Measurements from ENCODE around the gene OSCP1. TPM values are rescaled to one million over a fixed set of nuclear protein-coding genes. Genes with fewer than 3 reads are reported as not detected.

The OSCP1 gene
- total and polyA plus RNA-seq, 2 donors (not counting 1 experiment from before 2014, with no cell fraction given): 0.16 to 0.94 TPM

- DNase-seq (peak; percentile 62), ATAC-seq (ENCODE audit: low read depth) (peak; percentile 62)
- Histone ChIP-seq H3K36me3 (replicated peaks in 1 of 2; ENCODE audit: control extremely low read depth in 1 of 2, control insufficient read depth in 1 of 2, extremely low read depth in 1 of 2, insufficient read depth in 2 of 2, low read length in 1 of 2) (no peaks in the 10 kb centered on the region), H3K9ac (ENCODE audit: low read length) (peak overlapping the region; percentile 49), H4K20me1 (ENCODE audit: control insufficient read depth, insufficient read depth, low read length, poor library complexity, severe bottlenecking) (no peaks in the 10 kb centered on the region), H3K4me1 (ENCODE audit: control insufficient read depth in 2 of 2, insufficient read depth in 2 of 2, low read length in 2 of 2) (peaks cover 23 to 36% of the 10 kb centered on the region in 2 donors), H2AFZ (ENCODE audit: insufficient read depth, low read depth, low read length, poor library complexity, severe bottlenecking) (peak overlapping the region; percentile 50), H3K9me3 (ENCODE audit: control extremely low read depth in 1 of 3, control insufficient read depth in 2 of 3, insufficient read depth in 1 of 3, low read length in 2 of 3) (no peaks in the 10 kb centered on the region), H3K27me3 (replicated peaks in 1 of 4; ENCODE audit: control extremely low read depth in 1 of 4, control insufficient read depth in 3 of 4, insufficient read depth in 4 of 4, low read length in 3 of 4) (peaks cover 0 to 2% (median 0%) of the 10 kb centered on the region in 4 experiments), H3K4me3 (ENCODE audit: control extremely low read depth in 1 of 5, extremely low read depth in 1 of 5, insufficient read depth in 1 of 5, low read depth in 2 of 5, low read length in 4 of 5) (peak overlapping the region in 2 of 5 experiments; percentile 20 to 33), H3K27ac (ENCODE audit: low read length in 2 of 2) (peak overlapping the region; percentile 39 to 65), H3K4me2 (replicated peaks; ENCODE audit: low read depth, low read length, poor library complexity, severe bottlenecking) (peak overlapping the region; percentile 61), H3K79me2 (ENCODE audit: control insufficient read depth, insufficient read depth, low read length) (no peaks in the 10 kb centered on the region)
- no peaks in the 10 kb centered on the region for H3K9me3 Mint-ChIP-seq (ENCODE audit: insufficient read depth)
- WGBS (ENCODE audit: insufficient coverage): 66% methylated on average over 13 of the region's 17 CpGs
- CTCF ChIA-PET: interaction anchor here (0.6 kb wide), 2 partner anchors 22 to 149 kb away, joined by 3 read pairs; partner anchors contain the start of gene MRPS15
- H3K4me1 Mint-ChIP-seq: peaks cover 24% of the 10 kb centered on the region
- intact Hi-C loops (cut with micrococcal nuclease): no loop called here
- no peaks in the 10 kb centered on the region for H3K27me3 Mint-ChIP-seq
- no peak for TF ChIP-seq CTCF (IDR thresholded peaks at IDR 0.05)
- TF ChIP-seq EZH2 (IDR thresholded peaks at IDR 0.05; ENCODE audit: borderline replicate concordance, insufficient read depth, low read depth, low read length, poor library complexity, severe bottlenecking): no peak
- H3K27ac Mint-ChIP-seq: peak overlapping the region; percentile 34
- POLR2A ChIA-PET: interaction anchor here (0.7 to 0.9 kb wide), 2 partner anchors 10 to 36 kb away, joined by 3 read pairs; partner anchors contain the start of gene OSCP1
- H3K4me3 Mint-ChIP-seq: peak overlapping the region; percentile 64
Observed at GRCh38 chr1:36486439-36487335, 36.4 kb upstream of the OSCP1 start.

GRCh38 chr1:36486093-36486438 is 35.8 kb upstream of the OSCP1 start:
- no peak overlapping the region for H2AFZ ChIP-seq (ENCODE audit: insufficient read depth, low read depth, low read length, poor library complexity, severe bottlenecking)
- ChIA-PET POLR2A (interaction anchor here (0.9 kb wide), 1 partner anchor 36 kb away, joined by 3 read pairs; the partner anchor contains the start of gene OSCP1), CTCF (interaction anchor here (0.6 kb wide), 2 partner anchors 22 to 149 kb away, joined by 3 read pairs; partner anchors contain the start of gene MRPS15)
- peaks cover 0 to 2% (median 0%) of the 10 kb centered on the region in 3 donors for H3K9me3 ChIP-seq (ENCODE audit: control extremely low read depth in 1 of 3, control insufficient read depth in 2 of 3, insufficient read depth in 1 of 3, low read length in 2 of 3)
- TF ChIP-seq EZH2 (IDR thresholded peaks at IDR 0.05; ENCODE audit: borderline replicate concordance, insufficient read depth, low read depth, low read length, poor library complexity, severe bottlenecking) (no peak), CTCF (IDR thresholded peaks at IDR 0.05) (no peak)
- Mint-ChIP-seq H3K27ac (peak overlapping the region; percentile 34), H3K9me3 (ENCODE audit: insufficient read depth) (no peaks in the 10 kb centered on the region), H3K4me3 (peak overlapping the region; percentile 64), H3K4me1 (peaks cover 24% of the 10 kb centered on the region), H3K27me3 (no peaks in the 10 kb centered on the region)
- no peak overlapping the region for H3K4me3 ChIP-seq (ENCODE audit: control extremely low read depth in 1 of 5, extremely low read depth in 1 of 5, insufficient read depth in 1 of 5, low read depth in 2 of 5, low read length in 4 of 5)
- no CpG with 5 or more reads among the region's 2 CpGs for WGBS (ENCODE audit: insufficient coverage)
- H3K4me1 ChIP-seq (ENCODE audit: control insufficient read depth in 2 of 2, insufficient read depth in 2 of 2, low read length in 2 of 2): peaks cover 24 to 37% of the 10 kb centered on the region in 2 donors
- H3K36me3 ChIP-seq (replicated peaks in 1 of 2; ENCODE audit: control extremely low read depth in 1 of 2, control insufficient read depth in 1 of 2, extremely low read depth in 1 of 2, insufficient read depth in 2 of 2, low read length in 1 of 2): no peaks in the 10 kb centered on the region
- intact Hi-C loops (cut with micrococcal nuclease): no loop called here
- peak overlapping the region in 1 of 2 donors; percentile 65 for H3K27ac ChIP-seq (ENCODE audit: low read length in 2 of 2)
- no peaks in the 10 kb centered on the region for H4K20me1 ChIP-seq (ENCODE audit: control insufficient read depth, insufficient read depth, low read length, poor library complexity, severe bottlenecking)
- H3K4me2 ChIP-seq (replicated peaks; ENCODE audit: low read depth, low read length, poor library complexity, severe bottlenecking): peak overlapping the region; percentile 61
- ATAC-seq (ENCODE audit: low read depth): no peak
- H3K79me2 ChIP-seq (ENCODE audit: control insufficient read depth, insufficient read depth, low read length): no peaks in the 10 kb centered on the region
- no peak for DNase-seq
- peak overlapping the region; percentile 49 for H3K9ac ChIP-seq (ENCODE audit: low read length)
- H3K27me3 ChIP-seq (replicated peaks in 1 of 4; ENCODE audit: control extremely low read depth in 1 of 4, control insufficient read depth in 3 of 4, insufficient read depth in 4 of 4, low read length in 3 of 4): peaks cover 0 to 9% (median 0%) of the 10 kb centered on the region in 4 experiments
